Ectodermal cell (in vitro differentiated cells): ENCODE data around the gene MGST2.

Experiments used
- H3K27ac ChIP-seq: 2 replicates; pipeline ENCODE4 v1.7.0; 2013; ENCODE audit warnings: mild to moderate bottlenecking, low read depth, low read length; ENCODE audit not compliant: insufficient read depth, poor library complexity, severe bottlenecking
- H3K27me3 ChIP-seq: 2 replicates; pipeline ENCODE4 v1.7.0; 2013; ENCODE audit warnings: mild to moderate bottlenecking, low read length; ENCODE audit not compliant: insufficient read depth, control insufficient read depth, poor library complexity, severe bottlenecking
- H3K36me3 ChIP-seq: one replicate; pipeline ENCODE4 v1.7.0; 2013; ENCODE audit warnings: low read length; ENCODE audit not compliant: control insufficient read depth, insufficient read depth
- H3K4me1 ChIP-seq: one replicate; pipeline ENCODE4 v1.7.0; 2013; ENCODE audit warnings: low read length; ENCODE audit not compliant: control insufficient read depth, insufficient read depth
- H3K4me3 ChIP-seq: 2 replicates; pipeline ENCODE4 v1.7.0; 2013; ENCODE audit warnings: low read depth, low read length, control low read depth; ENCODE audit not compliant: insufficient read depth
- H3K9me3 ChIP-seq: 2 replicates; pipeline ENCODE4 v1.7.0; 2013; ENCODE audit warnings: mild to moderate bottlenecking, low read length, moderate library complexity; ENCODE audit not compliant: control insufficient read depth
- WGBS, 2 experiments: methylation state at CpG; one replicate each; pipeline ENCODE4 v1.1.7; 2013; ENCODE audit warnings: missing lambda C conversion rate in 2 of 2; 5-methylcytosine and 5-hydroxymethylcytosine counted together

Gene MGST2

GRCh38 chr4:139735381-139736273, 70.0 kb downstream of the MGST2 start:
- Histone ChIP-seq H3K4me3 (peak overlapping the region; percentile 30), H3K9me3 (no peaks in the 10 kb centered on the region), H3K27me3 (no peaks in the 10 kb centered on the region), H3K27ac (peak overlapping the region; percentile 96), H3K4me1 (peaks cover 31% of the 10 kb centered on the region), H3K36me3 (no peaks in the 10 kb centered on the region)
- WGBS, 2 experiments = 5% methylated on average over 55 to 57 of the region's 59 CpGs

GRCh38 chr4:139736274-139736660, 70.6 kb downstream of the MGST2 start:
- Histone ChIP-seq H3K27ac (peak overlapping the region; percentile 96), H3K36me3 (no peaks in the 10 kb centered on the region), H3K4me3 (no peak overlapping the region)

GRCh38 chr4:139736661-139737060, 71.0 kb downstream of the MGST2 start:
- 47 to 53% methylated on average over 2 of the region's 2 CpGs for WGBS, 2 experiments
- Histone ChIP-seq H3K4me3 (no peak overlapping the region), H3K4me1 (peaks cover 31% of the 10 kb centered on the region), H3K9me3 (no peaks in the 10 kb centered on the region), H3K36me3 (no peaks in the 10 kb centered on the region), H3K27ac (no peak overlapping the region), H3K27me3 (no peaks in the 10 kb centered on the region)

More at GRCh38 chr4:139736274-139736660, 70.6 kb downstream of the MGST2 start:
- peaks cover 31% of the 10 kb centered on the region for H3K4me1 ChIP-seq
- no peaks in the 10 kb centered on the region for H3K27me3 ChIP-seq
- 55 to 79% methylated on average over 5 of the region's 5 CpGs for WGBS, 2 experiments
- no peaks in the 10 kb centered on the region for H3K9me3 ChIP-seq

- H3K36me3 ChIP-seq = no peaks in the 10 kb centered on the region
- 94 to 98% methylated on average over 2 of the region's 2 CpGs for WGBS, 2 experiments
- no peak overlapping the region for H3K27ac ChIP-seq
- H3K9me3 ChIP-seq = no peaks in the 10 kb centered on the region
- no peaks in the 10 kb centered on the region for H3K27me3 ChIP-seq
- peaks cover 26% of the 10 kb centered on the region for H3K4me1 ChIP-seq
- H3K4me3 ChIP-seq = no peak overlapping the region
Observed at GRCh38 chr4:139738846-139739613, 73.4 kb downstream of the MGST2 start.

GRCh38 chr4:139740121-139740520, 74.5 kb downstream of the MGST2 start:
- Histone ChIP-seq H3K27me3 (no peaks in the 10 kb centered on the region), H3K4me1 (peaks cover 23% of the 10 kb centered on the region), H3K36me3 (no peaks in the 10 kb centered on the region), H3K27ac (no peak overlapping the region), H3K4me3 (no peak overlapping the region), H3K9me3 (no peaks in the 10 kb centered on the region)
- WGBS, 2 experiments = 90 to 93% methylated on average over 5 of the region's 5 CpGs

- Histone ChIP-seq H3K36me3 (no peaks in the 10 kb centered on the region), H3K9me3 (no peaks in the 10 kb centered on the region), H3K27ac (no peak overlapping the region), H3K4me3 (no peak overlapping the region), H3K4me1 (peaks cover 23% of the 10 kb centered on the region), H3K27me3 (no peaks in the 10 kb centered on the region)
- WGBS, 2 experiments = 78 to 83% methylated on average over 8 to 10 of the region's 10 CpGs
Observed at GRCh38 chr4:139740531-139741041, 75.0 kb downstream of the MGST2 start.

- Histone ChIP-seq H3K27ac (no peak overlapping the region), H3K36me3 (no peaks in the 10 kb centered on the region), H3K4me1 (peaks cover 17% of the 10 kb centered on the region), H3K9me3 (no peaks in the 10 kb centered on the region), H3K4me3 (no peak overlapping the region), H3K27me3 (no peaks in the 10 kb centered on the region)
- WGBS, 2 experiments = 71 to 75% methylated on average over 5 of the region's 5 CpGs
Observed at GRCh38 chr4:139743027-139743426, 77.4 kb downstream of the MGST2 start.

- 89 to 100% methylated on average over 1 of the region's 1 CpG for WGBS, 2 experiments
- Histone ChIP-seq H3K36me3 (no peaks in the 10 kb centered on the region), H3K27ac (no peak overlapping the region), H3K4me1 (peaks cover 17% of the 10 kb centered on the region), H3K9me3 (no peaks in the 10 kb centered on the region), H3K4me3 (no peak overlapping the region), H3K27me3 (no peaks in the 10 kb centered on the region)
Observed at GRCh38 chr4:139744232-139744631, 78.6 kb downstream of the MGST2 start.

GRCh38 chr4:139745111-139745639, 79.6 kb downstream of the MGST2 start:
- no peak overlapping the region for H3K4me3 ChIP-seq
- 92% methylated on average over 6 of the region's 6 CpGs for WGBS, 2 experiments
- H3K4me1 ChIP-seq = peaks cover 24% of the 10 kb centered on the region
- H3K27ac ChIP-seq = no peak overlapping the region
- H3K9me3 ChIP-seq = no peaks in the 10 kb centered on the region
- no peaks in the 10 kb centered on the region for H3K36me3 ChIP-seq
- no peaks in the 10 kb centered on the region for H3K27me3 ChIP-seq
